Right kidney (tissue), 1 donor: Measurements from ENCODE around the gene APOD.
A peak's percentile ranks its signal among the peaks of the same experiment; 100 is the strongest.

Experiments used
- DNase-seq: peaks from one replicate; pipeline ENCODE4 v3.0.0-alpha.2; 2016

APOD gene

DNA sequence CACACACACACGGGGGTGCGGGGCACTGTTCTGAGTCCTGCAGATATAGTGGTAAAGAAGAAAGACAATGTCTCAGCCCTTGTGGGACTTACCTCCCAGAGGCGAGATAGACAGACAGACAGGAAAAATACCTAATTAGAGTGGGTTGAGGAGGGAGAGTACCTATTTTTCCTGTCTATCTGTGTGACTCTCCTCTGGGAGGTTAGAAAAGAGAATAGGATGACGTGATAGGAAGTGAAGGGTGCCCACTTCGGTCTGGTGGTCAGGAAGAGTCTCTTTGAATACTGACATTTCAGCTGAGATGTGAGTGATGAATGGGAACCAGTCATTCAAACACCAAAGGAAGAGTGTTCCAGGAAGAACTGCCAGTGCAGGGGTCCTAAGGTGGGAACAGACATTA is 4.1 kb upstream of the APOD start:
- DNase-seq: no peak

DNA sequence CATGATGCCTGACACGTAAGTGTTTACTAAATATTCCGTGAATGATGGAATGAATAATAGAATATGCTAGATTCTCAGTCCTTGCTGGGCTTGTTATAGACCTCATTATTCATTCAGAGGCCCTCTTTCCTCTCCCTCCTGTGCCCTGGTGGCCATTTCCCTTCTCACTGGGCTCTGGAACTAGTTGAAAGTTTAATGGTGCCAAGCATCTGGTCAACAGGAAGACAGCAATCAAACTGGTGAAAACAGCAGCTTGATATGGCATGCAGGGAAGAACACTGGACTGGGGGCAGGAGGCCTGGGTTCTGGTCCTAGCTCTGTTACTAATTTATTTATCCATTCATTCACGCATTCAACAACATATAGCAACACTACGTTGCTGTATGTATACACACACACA is 3.7 kb upstream of the APOD start:
- DNase-seq: no peak

- DNase-seq: no peak
Observed at GRCh38 chr3:195584543-195584870, 767 bp upstream of the APOD start.

DNA sequence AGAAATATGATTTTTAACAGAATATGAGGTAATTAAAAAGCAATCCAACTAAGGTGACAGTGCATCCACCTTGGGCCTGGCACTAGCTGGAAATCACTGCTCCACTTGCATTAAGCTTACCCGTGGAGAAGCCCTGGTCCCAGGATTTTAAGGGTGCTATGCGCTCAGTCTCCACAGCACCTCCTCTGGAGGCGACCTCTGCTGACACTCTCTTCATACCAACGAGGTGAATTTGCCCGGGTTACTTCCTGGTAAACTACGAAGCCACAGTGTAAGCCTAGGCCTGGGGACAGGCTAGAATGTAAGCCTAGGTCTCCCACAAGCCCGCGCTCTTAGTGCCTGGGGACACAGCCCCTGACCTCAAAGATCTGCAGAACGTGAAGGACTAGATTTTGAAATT is 793 bp downstream of the APOD start:
- no peak for DNase-seq

GRCh38 chr3:195580744-195581443 is 2.8 kb downstream of the APOD start:
- DNase-seq: no peak

- no peak for DNase-seq
Observed at GRCh38 chr3:195579281-195579680, 4.5 kb downstream of the APOD start.

DNA sequence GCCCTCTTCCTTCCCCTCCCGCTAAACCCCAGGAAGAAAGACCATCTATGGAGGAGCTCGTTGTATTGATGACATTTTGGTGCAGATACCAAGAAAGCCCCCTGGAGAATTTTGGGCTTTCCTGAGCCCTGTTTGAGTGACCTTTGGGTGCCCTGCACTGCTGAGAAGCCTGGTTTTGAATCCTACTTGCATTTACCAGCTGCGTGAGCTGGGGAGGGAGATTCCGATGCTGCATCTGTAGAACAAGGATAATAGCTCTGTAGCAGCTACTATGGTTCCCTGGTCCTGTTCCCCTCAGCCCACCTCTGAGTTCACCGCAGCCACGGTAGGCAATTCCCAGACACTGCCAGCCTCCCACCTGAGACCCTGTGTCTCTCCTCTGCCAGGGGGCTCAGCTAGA is 5.2 kb downstream of the APOD start:
- DNase-seq: no peak

DNA sequence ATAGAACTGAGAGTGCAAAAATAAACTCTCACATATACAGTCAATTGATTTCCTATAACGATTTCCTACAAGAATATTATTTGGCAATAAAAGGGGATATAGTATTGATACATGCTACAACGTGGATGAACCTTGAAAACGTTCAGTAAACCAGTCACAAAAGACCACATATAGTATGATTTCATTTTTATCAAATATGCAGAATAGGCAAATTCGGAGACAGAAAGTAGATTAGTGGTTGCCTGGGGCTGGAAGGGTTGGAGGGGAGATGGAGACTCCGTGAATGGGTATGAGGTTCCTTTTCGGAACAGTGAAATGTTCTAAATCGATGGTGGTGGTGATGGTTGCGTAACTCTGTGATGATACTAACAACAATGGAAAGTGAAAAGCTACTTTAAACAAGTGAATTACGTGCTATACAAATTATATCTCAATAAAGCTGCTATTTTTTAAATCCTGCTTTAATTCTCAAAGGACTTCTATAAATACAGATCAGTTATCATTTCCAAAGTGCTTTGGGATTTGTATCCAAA is 6.0 kb downstream of the APOD start:
- no peak for DNase-seq

- no peak for DNase-seq
Observed at GRCh38 chr3:195574497-195575304, 9.0 kb downstream of the APOD start.

DNA sequence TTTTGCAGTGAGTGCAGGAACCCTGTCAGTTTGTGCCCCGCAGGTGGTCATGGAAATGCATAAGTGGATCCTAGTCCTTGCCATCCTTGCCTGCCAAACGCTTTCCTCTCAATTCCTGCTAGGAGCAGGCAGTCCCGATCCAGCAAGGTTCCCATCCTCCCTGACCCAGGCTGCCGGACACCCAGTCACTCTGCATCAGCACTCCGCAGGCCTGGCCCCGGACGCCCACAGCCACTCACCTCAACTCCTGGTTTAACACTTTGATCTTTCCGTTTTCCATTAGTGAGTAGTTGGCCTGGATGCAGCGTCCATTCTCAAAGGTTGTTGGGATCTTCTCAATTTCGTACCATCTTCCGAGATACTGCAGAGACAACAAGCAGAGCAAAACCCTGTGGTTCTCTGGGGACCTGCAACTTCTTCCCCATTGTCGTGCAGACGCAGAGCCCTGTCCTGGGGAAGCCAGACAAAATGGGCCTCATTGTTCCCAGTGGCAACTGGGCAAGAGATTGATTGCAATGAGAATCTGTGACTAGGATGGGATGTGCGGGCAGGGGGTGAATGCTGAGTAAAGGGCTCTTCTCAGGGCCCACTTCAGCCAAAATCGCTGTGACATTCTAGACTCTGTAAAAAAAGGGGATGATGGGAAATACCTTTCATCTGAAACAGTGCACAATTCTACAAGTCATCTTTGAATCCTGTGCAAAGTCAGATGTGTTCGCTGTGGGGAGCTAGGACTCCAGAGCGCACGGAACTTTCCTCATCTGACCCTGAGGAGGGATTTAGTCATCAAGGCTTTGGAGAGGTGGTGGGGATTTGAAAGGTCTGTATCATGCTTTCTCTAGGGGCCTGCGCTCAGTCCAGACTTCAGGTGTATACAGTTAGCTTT is 9.9 kb downstream of the APOD start:
- DNase-seq: no peak

DNA sequence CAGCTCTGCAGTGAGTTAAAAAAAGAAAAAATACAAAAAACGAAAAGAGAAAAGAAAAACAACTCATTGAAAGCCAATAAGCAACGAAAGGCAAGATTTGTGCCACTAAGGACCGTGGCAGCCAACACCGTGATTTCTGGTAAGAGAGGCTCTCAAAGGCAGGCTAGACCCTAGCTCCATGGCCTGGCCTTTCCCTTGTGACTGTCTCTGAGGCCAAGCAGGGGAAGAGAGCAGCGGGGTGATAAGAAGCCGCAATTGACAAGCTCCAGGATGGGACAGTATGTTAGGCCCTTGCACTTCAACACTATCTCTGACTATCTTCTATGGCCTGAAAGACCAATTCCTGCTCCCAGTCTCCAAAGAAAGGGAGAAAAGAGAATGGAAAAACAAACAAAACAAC is 12.4 kb downstream of the APOD start:
- no peak for DNase-seq

- DNase-seq: no peak
Observed at GRCh38 chr3:195570912-195571311, 12.8 kb downstream of the APOD start.

DNA sequence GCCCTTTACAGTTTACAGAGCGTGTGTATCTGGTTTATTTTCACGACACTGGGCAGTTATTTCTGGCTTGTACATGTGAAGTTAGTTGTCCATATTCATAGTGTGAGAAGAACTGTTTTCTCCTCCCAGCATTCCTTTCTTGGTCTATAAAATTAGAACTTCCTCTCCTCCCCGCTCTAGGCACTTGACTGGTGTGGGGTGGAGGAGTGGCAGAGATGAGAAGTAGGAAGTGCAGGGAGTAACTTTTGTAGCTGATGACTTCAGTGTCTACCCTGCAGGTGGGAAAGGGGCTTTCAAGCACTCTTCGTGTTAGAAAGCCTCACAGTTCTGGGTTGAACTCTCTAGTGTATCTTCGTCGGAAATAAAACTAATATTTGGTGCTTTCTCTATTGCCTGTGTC is 13.4 kb downstream of the APOD start:
- no peak for DNase-seq

GRCh38 chr3:195568630-195569029 is 15.1 kb downstream of the APOD start:
- no peak for DNase-seq

DNA sequence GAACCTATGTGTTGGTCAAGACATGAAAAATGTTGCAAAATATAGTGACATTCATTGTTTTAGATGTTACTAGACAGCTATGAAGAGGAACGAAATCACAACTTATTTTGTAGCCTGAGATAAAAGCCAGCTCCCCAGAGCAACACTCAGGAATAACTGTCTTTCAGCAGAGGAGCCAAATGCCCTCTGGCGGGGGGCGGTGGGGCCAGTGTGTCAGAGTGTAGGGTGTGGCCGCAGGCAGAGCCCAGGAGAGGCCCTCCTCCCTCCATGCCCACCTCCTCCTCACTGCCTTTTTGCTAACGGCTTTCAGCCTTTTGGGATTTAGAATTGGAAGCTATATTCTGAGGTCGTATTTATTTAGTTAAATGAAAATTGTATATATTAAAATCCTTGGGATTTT is 16.9 kb downstream of the APOD start:
- DNase-seq: no peak

DNA sequence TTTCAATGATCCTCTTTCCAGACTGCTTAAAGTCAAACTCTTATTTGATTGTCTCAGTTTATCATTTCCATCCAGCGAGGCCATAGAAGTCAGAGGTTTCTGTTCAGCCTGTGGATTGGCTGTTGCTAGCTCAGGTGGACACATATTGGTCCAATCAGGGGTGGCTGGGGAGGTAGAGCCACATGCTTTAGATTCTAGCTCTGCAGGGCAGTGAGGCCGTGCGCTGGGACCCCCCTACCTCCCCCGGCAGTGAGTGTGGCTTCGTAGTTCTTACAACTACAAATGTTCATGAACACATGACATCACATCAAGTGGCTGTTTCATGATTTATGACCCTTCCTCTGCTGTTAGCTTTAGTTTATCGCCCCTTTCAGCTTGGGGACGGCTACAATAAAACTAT is 18.0 kb downstream of the APOD start:
- peak; percentile 17 for DNase-seq

- no peak for DNase-seq
Observed at GRCh38 chr3:195563317-195563716, 20.4 kb downstream of the APOD start.

DNA sequence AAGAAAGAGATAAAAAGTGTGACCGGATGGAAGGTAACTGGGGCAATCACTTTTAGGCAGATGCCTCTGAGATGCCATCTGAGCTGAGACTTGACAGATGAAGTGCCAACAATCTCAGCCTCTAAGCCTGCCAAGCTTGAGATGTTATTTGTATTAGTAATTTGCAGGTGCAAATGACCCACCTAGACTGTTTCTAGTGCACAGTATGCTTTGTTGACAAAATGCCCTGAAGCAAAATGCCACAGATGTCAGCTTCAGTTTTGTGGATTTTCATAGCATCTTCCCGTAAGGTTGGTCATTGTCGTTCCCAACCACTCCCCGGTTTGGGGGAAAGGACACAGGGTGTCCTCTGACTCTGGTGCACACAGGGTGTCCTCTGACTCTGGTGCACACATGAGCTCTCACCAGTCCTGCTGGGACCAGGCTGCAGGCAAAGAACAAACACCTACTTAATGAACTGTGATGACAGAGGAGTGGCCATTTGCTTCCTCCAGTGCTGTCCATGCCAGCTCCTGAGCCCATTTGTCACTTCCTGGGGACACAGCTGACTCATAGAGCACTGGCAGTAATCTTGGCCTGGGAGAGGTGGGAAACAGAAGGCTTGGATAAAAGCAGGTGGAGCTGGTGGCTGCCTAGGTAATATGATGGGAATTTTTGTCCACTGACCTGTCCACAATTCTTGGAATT is 23.9 kb downstream of the APOD start:
- DNase-seq: no peak

GRCh38 chr3:195558602-195559001 is 25.1 kb downstream of the APOD start:
- DNase-seq: peak; percentile 17

DNA sequence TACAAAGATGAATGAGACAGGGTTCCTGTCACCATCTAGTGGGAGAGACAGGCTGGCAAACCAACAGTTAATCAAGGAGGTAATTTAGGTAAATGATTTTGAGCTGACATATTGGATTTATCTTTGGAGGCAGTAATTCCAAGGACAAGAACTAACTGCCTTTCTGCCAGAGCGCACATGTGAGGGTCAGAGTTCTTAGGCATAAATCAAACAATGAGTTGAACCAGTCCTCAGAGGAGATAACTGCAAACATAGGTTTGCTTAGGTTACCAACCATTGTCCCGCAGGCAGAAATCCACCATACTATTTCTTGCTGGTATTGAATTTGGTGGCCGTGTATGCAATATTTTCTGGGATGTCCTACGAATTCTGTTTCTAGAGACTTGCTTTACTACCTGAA is 26.4 kb downstream of the APOD start:
- DNase-seq: no peak

- no peak for DNase-seq
Observed at GRCh38 chr3:195556390-195556789, 27.4 kb downstream of the APOD start.

DNA sequence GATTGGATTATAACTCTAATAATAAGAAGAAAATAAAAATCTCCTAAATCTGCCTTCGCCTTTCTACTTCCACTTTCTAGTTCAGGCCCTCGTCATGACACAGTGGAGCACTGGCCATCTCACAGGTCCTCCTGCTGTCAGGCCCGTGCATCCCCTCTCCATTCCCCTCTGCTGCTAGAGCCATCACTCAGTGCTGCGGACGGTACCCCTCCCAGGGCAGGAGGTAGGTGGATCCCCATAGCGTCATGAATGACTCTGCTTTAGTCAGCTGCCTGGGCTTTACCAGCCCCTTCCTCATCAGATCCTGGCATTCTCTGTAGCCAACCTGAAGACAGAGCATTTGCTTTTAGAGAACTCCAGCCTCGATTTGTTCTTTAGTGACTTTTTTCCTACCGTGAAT is 28.6 kb downstream of the APOD start:
- no peak for DNase-seq
